Type B pancreatic cell (in vitro differentiated cells): Measurements from ENCODE around the gene CMPK1. TPM values are rescaled to one million over a fixed set of nuclear protein-coding genes. Genes with fewer than 3 reads are reported as not detected.
A peak's percentile ranks its signal among the peaks of the same experiment; 100 is the strongest.
"Not testable (repeated sequence)": the region's sequence is repeated elsewhere in the genome, so short reads cannot be mapped to it uniquely, and the experiment has no call there.

Experiments used
- DNase-seq: peaks from one replicate; pipeline ENCODE4 v3.0.0; 2021; ENCODE audit warnings: mixed read lengths; ENCODE audit not compliant: unreplicated experiment; ENCODE audit errors: extremely low spot score
- H3K27ac Mint-ChIP-seq: 2 replicates; pipeline ENCODE4 v1.8.0; 2021; ENCODE audit warnings: mild to moderate bottlenecking, mixed read lengths
- H3K27me3 Mint-ChIP-seq: 2 replicates; pipeline ENCODE4 v1.8.0; 2021; ENCODE audit warnings: mixed read lengths
- H3K36me3 Mint-ChIP-seq: 2 replicates; pipeline ENCODE4 v1.8.0; 2021; ENCODE audit warnings: mixed read lengths
- H3K4me1 Mint-ChIP-seq: one replicate; pipeline ENCODE4 v1.8.0; 2021; ENCODE audit warnings: mixed read lengths; ENCODE audit not compliant: unreplicated experiment
- H3K4me3 Mint-ChIP-seq: 2 replicates; pipeline ENCODE4 v1.8.0; 2021; ENCODE audit warnings: mild to moderate bottlenecking, mixed read lengths
- H3K9me3 Mint-ChIP-seq: 2 replicates; pipeline ENCODE4 v1.8.0; 2021; ENCODE audit warnings: mixed read lengths
- long read RNA-seq: library from polyadenylated mRNA; unstranded; transcript quantifications from one replicate; pipeline ENCODE4 v2.0.0, GENCODE V29; 2020
- total RNA-seq: library from RNA; stranded (reverse); gene quantifications from 2 replicates; pipeline ENCODE4 v1.2.1, GENCODE V29; 2021; ENCODE audit warnings: low replicate concordance
- TF ChIP-seq, protein P1 (sequence below): fragments of 200-600 bp; sonication (generic); conservative IDR thresholded peaks from 2 replicates; pipeline ENCODE4 v1.5.0; 2021; ENCODE audit warnings: antibody characterized with exemption, mild to moderate bottlenecking

CMPK1 gene, protein sequence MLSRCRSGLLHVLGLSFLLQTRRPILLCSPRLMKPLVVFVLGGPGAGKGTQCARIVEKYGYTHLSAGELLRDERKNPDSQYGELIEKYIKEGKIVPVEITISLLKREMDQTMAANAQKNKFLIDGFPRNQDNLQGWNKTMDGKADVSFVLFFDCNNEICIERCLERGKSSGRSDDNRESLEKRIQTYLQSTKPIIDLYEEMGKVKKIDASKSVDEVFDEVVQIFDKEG
- 53.2 and 70.1 TPM in 2 replicates for total RNA-seq
- long read RNA-seq, transcript CMPK1-203 (6 exons, 2,930 nt), result major isoform, 241 of 252 reads
- long read RNA-seq, partial matches to known transcripts, result 4 of 252 reads
- long read RNA-seq, other reads (novel, unspliced or antisense), result 2 of 252 reads

DNA sequence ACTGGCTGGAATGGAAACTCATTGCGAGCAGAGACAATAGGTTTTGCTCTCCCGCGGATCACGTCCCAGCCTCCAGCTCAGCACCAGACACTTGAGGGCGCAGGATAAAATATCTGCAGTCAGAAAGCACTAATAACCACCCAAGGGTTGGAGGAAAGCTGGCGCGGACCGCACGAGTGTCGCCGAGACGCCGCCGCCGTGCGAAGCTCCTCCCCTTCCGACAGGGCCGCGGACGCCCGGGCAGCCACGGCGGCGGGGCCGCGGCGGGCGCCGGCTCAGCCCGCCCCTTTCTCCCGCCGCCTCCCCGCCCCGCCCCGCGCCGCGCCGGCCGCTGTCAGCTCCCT, at the start of gene CMPK1:
TSS of gene CMPK1 (plus strand) at position 213 of the 344 bp plus-strand sequence. CDS start 156 bp downstream, outside the sequence.
- Mint-ChIP-seq H3K4me3 (peak within 1 kb of the TSS; percentile 95), H3K27me3 (no peaks in the 10 kb centered on the region), H3K4me1 (peaks cover 11% of the 10 kb centered on the region), H3K36me3 (no peaks in the 10 kb centered on the region), H3K27ac (peak within 1 kb of the TSS; percentile 93), H3K9me3 (no peaks in the 10 kb centered on the region)
- TF ChIP-seq, protein P1, sequence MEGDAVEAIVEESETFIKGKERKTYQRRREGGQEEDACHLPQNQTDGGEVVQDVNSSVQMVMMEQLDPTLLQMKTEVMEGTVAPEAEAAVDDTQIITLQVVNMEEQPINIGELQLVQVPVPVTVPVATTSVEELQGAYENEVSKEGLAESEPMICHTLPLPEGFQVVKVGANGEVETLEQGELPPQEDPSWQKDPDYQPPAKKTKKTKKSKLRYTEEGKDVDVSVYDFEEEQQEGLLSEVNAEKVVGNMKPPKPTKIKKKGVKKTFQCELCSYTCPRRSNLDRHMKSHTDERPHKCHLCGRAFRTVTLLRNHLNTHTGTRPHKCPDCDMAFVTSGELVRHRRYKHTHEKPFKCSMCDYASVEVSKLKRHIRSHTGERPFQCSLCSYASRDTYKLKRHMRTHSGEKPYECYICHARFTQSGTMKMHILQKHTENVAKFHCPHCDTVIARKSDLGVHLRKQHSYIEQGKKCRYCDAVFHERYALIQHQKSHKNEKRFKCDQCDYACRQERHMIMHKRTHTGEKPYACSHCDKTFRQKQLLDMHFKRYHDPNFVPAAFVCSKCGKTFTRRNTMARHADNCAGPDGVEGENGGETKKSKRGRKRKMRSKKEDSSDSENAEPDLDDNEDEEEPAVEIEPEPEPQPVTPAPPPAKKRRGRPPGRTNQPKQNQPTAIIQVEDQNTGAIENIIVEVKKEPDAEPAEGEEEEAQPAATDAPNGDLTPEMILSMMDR, result peak; percentile 21
- DNase-seq, result no peak

DNA sequence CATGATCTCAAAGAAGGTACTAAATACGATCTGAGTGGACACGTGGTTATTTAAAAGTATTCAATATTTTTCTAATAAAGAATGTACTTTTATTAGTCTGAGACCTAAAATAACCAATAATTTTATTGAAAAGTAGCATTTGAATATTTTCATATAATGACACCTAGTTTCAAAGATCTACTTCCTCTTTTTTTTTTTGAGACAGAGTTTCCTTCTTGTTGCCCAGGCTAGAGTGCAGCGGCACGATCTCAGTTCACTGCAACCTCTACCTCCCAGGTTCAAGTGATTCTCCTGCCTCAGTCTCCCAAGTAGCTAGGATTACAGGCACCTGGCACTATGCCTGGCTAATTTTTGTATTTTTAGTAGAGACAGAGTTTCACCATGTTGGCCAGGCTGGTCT, 45.5 kb upstream of the CMPK1 start:
- not testable (repeated sequence) for H3K4me1 Mint-ChIP-seq, H3K36me3 Mint-ChIP-seq, DNase-seq, H3K27ac Mint-ChIP-seq, H3K27me3 Mint-ChIP-seq, H3K9me3 Mint-ChIP-seq, H3K4me3 Mint-ChIP-seq

DNA sequence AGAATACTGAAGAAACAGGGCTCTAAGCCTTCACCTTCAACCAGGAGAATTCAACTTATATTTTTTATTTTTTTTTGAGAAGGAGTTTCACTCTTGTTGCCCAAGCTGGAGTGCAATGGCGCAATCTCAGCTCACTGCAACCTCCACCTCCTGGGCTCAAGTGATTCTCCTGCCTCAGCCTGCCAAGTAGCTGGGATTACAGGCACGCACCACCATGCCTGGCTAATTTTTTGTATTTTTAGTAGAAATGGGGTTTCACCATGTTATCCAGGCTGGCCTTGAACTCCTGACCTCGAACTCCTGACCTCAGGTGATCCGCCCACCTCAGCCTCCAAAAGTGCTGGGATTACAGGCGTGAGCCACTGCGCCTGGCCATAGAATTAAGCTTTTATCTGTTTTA, 38.7 kb upstream of the CMPK1 start:
- not testable (repeated sequence) for H3K36me3 Mint-ChIP-seq

DNA sequence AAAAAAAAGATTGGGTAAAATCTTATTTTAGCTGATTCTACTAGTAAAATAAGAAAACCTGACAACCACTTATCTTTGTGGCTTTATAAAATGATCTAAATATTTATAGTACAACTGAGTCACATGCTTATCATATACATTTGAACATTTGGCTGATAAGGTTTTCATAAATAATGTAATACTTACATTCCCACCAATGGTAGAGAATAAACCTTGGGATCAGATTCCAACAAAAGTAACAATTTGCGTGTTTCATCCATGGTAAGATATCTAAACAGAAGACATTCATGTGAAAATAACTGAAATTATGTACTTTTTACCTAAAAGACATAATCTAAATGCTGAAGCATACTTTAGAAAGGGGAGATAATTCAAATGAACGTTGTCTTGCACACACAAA, 38.0 kb upstream of the CMPK1 start:
- Mint-ChIP-seq H3K36me3 (peaks cover 6% of the 10 kb centered on the region), H3K9me3 (no peaks in the 10 kb centered on the region), H3K4me1 (no peaks in the 10 kb centered on the region), H3K4me3 (no peak overlapping the region), H3K27me3 (no peaks in the 10 kb centered on the region), H3K27ac (no peak overlapping the region)
- DNase-seq, result no peak
- TF ChIP-seq, protein P1, result no peak

More for the DNA sequence above, 38.7 kb upstream of the CMPK1 start:
- DNase-seq, H3K9me3 Mint-ChIP-seq, H3K4me1 Mint-ChIP-seq, H3K4me3 Mint-ChIP-seq, H3K27ac Mint-ChIP-seq, H3K27me3 Mint-ChIP-seq: not testable (repeated sequence)

DNA sequence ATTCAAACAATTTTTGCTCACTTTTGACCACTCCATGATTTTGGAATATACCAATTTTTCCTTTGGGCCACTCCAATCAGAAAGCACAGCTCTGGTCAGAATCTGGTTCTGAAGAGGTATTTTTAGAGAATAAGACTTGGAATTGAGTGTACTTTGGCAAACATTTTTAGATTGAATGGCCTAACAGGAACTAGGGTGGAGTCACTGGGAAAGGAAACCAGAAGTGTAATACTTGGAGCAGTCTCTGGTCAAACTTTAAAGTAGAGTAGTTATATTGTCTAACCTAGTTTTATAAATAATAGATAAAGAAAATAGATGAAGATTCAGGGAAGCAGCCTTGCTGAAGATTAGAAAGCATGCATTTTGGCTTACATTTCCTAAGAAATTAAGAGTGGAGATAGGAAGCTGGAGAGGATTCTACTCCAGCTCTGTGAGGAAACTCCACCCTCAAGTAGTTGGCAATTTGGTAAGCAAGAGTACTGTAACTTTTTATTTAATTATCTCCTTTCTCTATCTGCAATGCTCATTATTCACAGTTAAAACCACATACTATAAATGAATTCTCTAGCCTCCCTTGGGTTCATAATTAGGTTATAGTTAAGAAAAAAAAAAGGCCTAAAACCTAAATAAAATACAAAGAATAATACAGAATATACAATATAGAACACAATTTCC, 35.4 kb upstream of the CMPK1 start:
- Mint-ChIP-seq H3K36me3 (peaks cover 16% of the 10 kb centered on the region), H3K4me1 (no peaks in the 10 kb centered on the region), H3K4me3 (no peak overlapping the region), H3K27me3 (no peaks in the 10 kb centered on the region), H3K9me3 (no peaks in the 10 kb centered on the region), H3K27ac (no peak overlapping the region)
- TF ChIP-seq, protein P1, result no peak
- DNase-seq, result no peak

DNA sequence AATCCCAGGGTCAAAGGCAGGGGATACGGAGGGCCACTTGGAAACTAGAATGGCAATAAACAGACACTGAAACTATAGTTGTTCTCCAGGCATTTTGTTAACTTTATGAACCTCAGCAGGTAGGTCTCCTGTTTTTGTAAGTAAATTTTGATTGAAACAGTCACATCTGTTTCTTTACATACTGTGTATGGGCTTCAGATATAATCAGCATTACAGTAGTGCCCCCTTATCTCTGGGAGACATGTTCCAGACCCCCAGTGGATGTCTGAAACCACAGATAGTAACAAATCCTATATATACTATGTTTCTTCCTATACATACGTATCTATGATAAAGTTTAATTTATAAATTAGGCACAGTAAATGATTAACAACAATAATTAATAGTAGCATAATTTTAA, 31.1 kb upstream of the CMPK1 start:
- Mint-ChIP-seq H3K4me3 (no peak overlapping the region), H3K4me1 (no peaks in the 10 kb centered on the region), H3K27ac (no peak overlapping the region), H3K27me3 (no peaks in the 10 kb centered on the region), H3K9me3 (no peaks in the 10 kb centered on the region), H3K36me3 (peaks cover 16% of the 10 kb centered on the region)
- TF ChIP-seq, protein P1, result no peak
- no peak for DNase-seq
